A549 (cell line): ENCODE measurements around the gene CHCHD6. TPM values are rescaled to one million over a fixed set of nuclear protein-coding genes. Genes with fewer than 3 reads are reported as not detected.

Experiments used
- ATAC-seq, 2 experiments: fragments of 200-7000 bp in 1 of 2; fragments of >200 bp in 1 of 2; cut with Nextera tagmentation in 1 of 2; cut with Tn5 transposase in 1 of 2; 3 replicates each; pipeline versions ENCODE4 v1.8.0 to v1.9.1; 2018 to 2020; ENCODE audit warnings: mild to moderate bottlenecking in 1 of 2, moderate library complexity in 1 of 2
- CTCF ChIA-PET: fragments of 300-600 bp; sonication (Branson Sonifier 250); formaldehyde crosslinking; extraction: SDS; loops from one replicate; lab custom pipeline; 2021; ENCODE audit warnings: antibody characterized with exemption, inconsistent platforms; lab: Yijun Ruan, JAX
- POLR2A ChIA-PET: fragments of 350-600 bp; formaldehyde crosslinking; extraction: SDS; loops from one replicate; lab custom pipeline; 2021; ENCODE audit warnings: antibody characterized with exemption, inconsistent platforms; lab: Yijun Ruan, JAX
- DNase-seq, 2 experiments: peaks; one replicate each; pipeline versions ENCODE4 v3.0.0 to v3.0.0-alpha.2; 2011 to 2016; ENCODE audit warnings: low read depth in 1 of 2, low spot score in 1 of 2
- FAIRE-seq: peaks from 2 replicates; lab custom pipeline; 2011; peaks lifted over from hg19 to GRCh38; lab: Jason Lieb, UNC
- H3K27ac ChIP-seq, 2 experiments: fragments of >200 bp; sonication (Bioruptor Twin); formaldehyde crosslinking; 3 replicates each; pipeline ENCODE4 v1.5.1; 2016 to 2017
- H3K4me1 ChIP-seq: fragments of >200 bp; sonication (Bioruptor Twin); formaldehyde crosslinking; 3 replicates; pipeline ENCODE4 v1.6.1; 2016
- H3K4me2 ChIP-seq: fragments of >200 bp; sonication (Bioruptor Twin); formaldehyde crosslinking; 3 replicates; pipeline ENCODE4 v1.6.1; 2016
- H3K4me3 ChIP-seq: fragments of >200 bp; sonication (Bioruptor Twin); formaldehyde crosslinking; 3 replicates; pipeline ENCODE4 v1.5.1; 2016
- H3K9me3 ChIP-seq: fragments of >200 bp; sonication (Bioruptor Twin); formaldehyde crosslinking; 3 replicates; pipeline ENCODE4 v1.6.1; 2016
- CBX2 ChIP-seq: fragments of 200-600 bp; sonication (generic); IDR thresholded peaks from 2 replicates; pipeline ENCODE4 v1.6.1; 2016; ENCODE audit warnings: low read depth, mild to moderate bottlenecking, borderline replicate concordance
- CEBPB ChIP-seq, 2 experiments: fragments of >200 bp in 1 of 2; sonication (Bioruptor Twin) in 1 of 2; formaldehyde crosslinking in 1 of 2; IDR thresholded peaks; 2 replicates each; pipeline ENCODE4 v1.6.1; 2012 to 2016
- CHD2 ChIP-seq: fragments of 150-350 bp; IDR thresholded peaks from 2 replicates; pipeline ENCODE4 v1.6.1; 2014; ENCODE audit warnings: low read length; ENCODE audit not compliant: partially characterized antibody
- CTCF ChIP-seq: fragments of >200 bp; sonication (Bioruptor Twin); formaldehyde crosslinking; IDR thresholded peaks from 3 replicates; pipeline ENCODE4 v1.5.1; 2016
- EHMT2 ChIP-seq: fragments of 200-600 bp; sonication (generic); IDR thresholded peaks from 2 replicates; pipeline ENCODE4 v1.6.1; 2016; ENCODE audit warnings: antibody characterized with exemption, low read depth, mild to moderate bottlenecking, moderate library complexity
- ESRRA ChIP-seq: fragments of 150-350 bp; IDR thresholded peaks from 2 replicates; pipeline ENCODE4 v1.6.1; 2014; ENCODE audit warnings: mild to moderate bottlenecking, low read length, borderline replicate concordance
- GATA3 ChIP-seq: IDR thresholded peaks from 2 replicates; pipeline ENCODE4 v1.6.1; 2012; ENCODE audit warnings: borderline replicate concordance
- HEYL ChIP-seq: fragments of 250-450 bp; sonication (Bioruptor Pico); IDR thresholded peaks from 2 replicates; pipeline ENCODE4 v1.8.0; 2021; ENCODE audit warnings: mild to moderate bottlenecking, moderate library complexity
- HOXA7 ChIP-seq: fragments of 250-450 bp; sonication (Bioruptor Pico); IDR thresholded peaks from 2 replicates; pipeline ENCODE4 v1.5.0; 2020; ENCODE audit warnings: mild to moderate bottlenecking, moderate library complexity
- HOXB13 ChIP-seq: fragments of 250-450 bp; sonication (Bioruptor Pico); IDR thresholded peaks from 2 replicates; pipeline ENCODE4 v1.5.0; 2020; ENCODE audit warnings: low read depth, mild to moderate bottlenecking, moderate library complexity
- HOXB5 ChIP-seq: fragments of 250-450 bp; sonication (Bioruptor Pico); IDR thresholded peaks from 2 replicates; pipeline ENCODE4 v1.5.0; 2020; ENCODE audit warnings: mild to moderate bottlenecking, moderate library complexity
- JUN ChIP-seq, 2 experiments: fragments of >200 bp; sonication (Bioruptor Twin); formaldehyde crosslinking; IDR thresholded peaks; 2 replicates in 1 of 2; 3 replicates in 1 of 2; pipeline ENCODE4 v1.6.1; 2016 to 2017
- KDM5A ChIP-seq: fragments of 200-600 bp; sonication (generic); IDR thresholded peaks from 2 replicates; pipeline ENCODE4 v1.6.1; 2016; ENCODE audit warnings: antibody characterized with exemption, mild to moderate bottlenecking
- MAFK ChIP-seq: fragments of 450-650 bp; IDR thresholded peaks from 2 replicates; pipeline ENCODE4 v1.6.1; 2014; ENCODE audit not compliant: partially characterized antibody
- MAZ ChIP-seq: fragments of 150-350 bp; IDR thresholded peaks from 2 replicates; pipeline ENCODE4 v1.6.1; 2014; ENCODE audit warnings: antibody characterized with exemption, low read depth, low read length, borderline replicate concordance
- MYC ChIP-seq: IDR thresholded peaks from 2 replicates; pipeline ENCODE4 v1.6.1; 2012; ENCODE audit warnings: mild to moderate bottlenecking, inconsistent platforms, low read length, improper control_type of control experiment, borderline replicate concordance
- NFE2L2 ChIP-seq: fragments of 150-350 bp; conservative IDR thresholded peaks from 2 replicates; pipeline ENCODE4 v1.6.1; 2014; ENCODE audit warnings: low read length
- PBX3 ChIP-seq: IDR thresholded peaks from 2 replicates; pipeline ENCODE4 v1.6.1; 2012
- PHF8 ChIP-seq: fragments of 200-600 bp; sonication (generic); IDR thresholded peaks from 2 replicates; pipeline ENCODE4 v1.6.1; 2016; ENCODE audit warnings: low read depth, mild to moderate bottlenecking, antibody characterized with exemption, moderate library complexity, borderline replicate concordance
- POLR2A ChIP-seq: IDR thresholded peaks from 2 replicates; pipeline ENCODE4 v1.6.1; 2012; ENCODE audit warnings: mild to moderate bottlenecking, low read length
- POLR2AphosphoS2 ChIP-seq: conservative IDR thresholded peaks from 2 replicates; pipeline ENCODE4 v1.6.1; 2012; ENCODE audit warnings: low read length, improper control_type of control experiment, inconsistent platforms
- RCOR1 ChIP-seq: fragments of 150-350 bp; IDR thresholded peaks from 2 replicates; pipeline ENCODE4 v1.6.1; 2014; ENCODE audit warnings: antibody characterized with exemption, low read length, low read depth
- RNF2 ChIP-seq: fragments of 200-600 bp; sonication (generic); IDR thresholded peaks from 2 replicates; pipeline ENCODE4 v1.6.1; 2016; ENCODE audit warnings: low read depth, mild to moderate bottlenecking, antibody characterized with exemption, moderate library complexity, borderline replicate concordance
- SMC3 ChIP-seq: fragments of >200 bp; sonication (Bioruptor Twin); formaldehyde crosslinking; IDR thresholded peaks from 3 replicates; pipeline ENCODE4 v1.6.1; 2018; ENCODE audit warnings: inconsistent platforms
- SREBF2 ChIP-seq: fragments of 450-650 bp; IDR thresholded peaks from 2 replicates; pipeline ENCODE4 v1.6.1; 2014; ENCODE audit warnings: mild to moderate bottlenecking, moderate library complexity
- TP53 ChIP-seq: fragments of 250-450 bp; sonication (Bioruptor Pico); IDR thresholded peaks from 2 replicates; pipeline ENCODE4 v1.5.0; 2021; ENCODE audit warnings: mild to moderate bottlenecking, moderate library complexity
- ZC3H11A ChIP-seq: fragments of 450-650 bp; IDR thresholded peaks from 2 replicates; pipeline ENCODE4 v1.6.1; 2014; ENCODE audit warnings: antibody characterized with exemption, mild to moderate bottlenecking
- ZFP36 ChIP-seq: fragments of 450-650 bp; IDR thresholded peaks from 2 replicates; pipeline ENCODE4 v1.6.1; 2014; ENCODE audit warnings: borderline replicate concordance; ENCODE audit not compliant: partially characterized antibody
- ZNF302 ChIP-seq: fragments of 250-450 bp; sonication (Bioruptor Pico); IDR thresholded peaks from 2 replicates; pipeline ENCODE4 v1.9.0; 2021; ENCODE audit warnings: inconsistent platforms, mild to moderate bottlenecking, moderate library complexity
- WGBS: methylation state at CpG from one replicate; pipeline ENCODE4 v1.1.6; 2017; ENCODE audit errors: missing lambda C conversion rate; 5-methylcytosine and 5-hydroxymethylcytosine counted together
- polyA plus RNA-seq, 4 experiments: library from polyadenylated mRNA; depleted of rRNA in 3 of 4; stranded (reverse); fragments of >200 nt; fragmentation: RNase III in 1 of 4; extraction: RNeasy Plus Mini Kit Qiagen cat#74134 plus additional on column Dnase treatment in 1 of 4; gene quantifications; 2 replicates in 3 of 4; 3 replicates in 1 of 4; pipeline ENCODE4 v1.2.3, GENCODE V29; 2011 to 2017

Gene CHCHD6
- polyA plus RNA-seq, 2 of the 4 experiments (the other 2 are of a cell fraction) = 15.0 to 18.1 TPM

- no peak for ATAC-seq
- POLR2A ChIA-PET = no interaction called here
- DNase-seq = no peak
- TF ChIP-seq RCOR1 (no peak), POLR2A (no peak), NFE2L2 (no peak), EHMT2 (no peak), HEYL (no peak), ZFP36 (no peak), MYC (no peak), KDM5A (no peak), HOXA7 (CRISPR knock-in tag) (no peak), SREBF2 (no peak), CEBPB (IDR thresholded peaks at IDR 0.05) (no peak), ESRRA (no peak), TP53 (CRISPR knock-in tag) (no peak), PHF8 (no peak), ZNF302 (CRISPR knock-in tag) (no peak), MAFK (no peak)
- Histone ChIP-seq H3K4me1 (0 out of 3 replicates have a peak, but pooled peaks cover 5% of the 10 kb centered on the region), H3K9me3 (peaks cover 9% of the 10 kb centered on the region; the same call in 2 of the 3 replicates), H3K27ac (no peak overlapping the region), H3K4me2 (no peak overlapping the region), H3K4me3 (no peak overlapping the region)
- 76% methylated on average over 6 of the region's 8 CpGs for WGBS
- FAIRE-seq = no peak
- CTCF ChIA-PET = interaction anchor here (0.8 to 1.6 kb wide), 5 partner anchors 15 to 887 kb away, joined by 3 to 4 read pairs (median 3); no protein-coding TSS in a partner anchor
Observed at GRCh38 chr3:126656371-126657134, 47.5 kb upstream of the CHCHD6 start.

GRCh38 chr3:126657901-126658300, 46.1 kb upstream of the CHCHD6 start:
- ChIA-PET CTCF (interaction anchor here (0.8 to 1.6 kb wide), 3 partner anchors 20 to 135 kb away, joined by 3 to 4 read pairs (median 3); no protein-coding TSS in a partner anchor), POLR2A (no interaction called here)
- Histone ChIP-seq H3K4me1 (0 out of 3 replicates have a peak, but pooled peaks cover 5% of the 10 kb centered on the region), H3K27ac (no peak overlapping the region), H3K9me3 (peaks cover 10% of the 10 kb centered on the region; the same call in 2 of the 3 replicates), H3K4me3 (no peak overlapping the region), H3K4me2 (no peak overlapping the region)
- FAIRE-seq (no peak), ATAC-seq (no peak), DNase-seq (no peak)
- TF ChIP-seq SMC3 = no peak
- 75% methylated on average over 1 of the region's 2 CpGs for WGBS

- Histone ChIP-seq H3K9me3 (peaks cover 10% of the 10 kb centered on the region; the same call in 2 of the 3 replicates), H3K27ac (no peak overlapping the region), H3K4me2 (no peak overlapping the region), H3K4me1 (0 out of 3 replicates have a peak, but pooled peaks cover 2% of the 10 kb centered on the region)
- DNase-seq = no peak
- POLR2A ChIA-PET = no interaction called here
- no peak for FAIRE-seq
- WGBS = 43% methylated on average over 3 of the region's 3 CpGs
- TF ChIP-seq ZC3H11A (no peak), RNF2 (no peak), CHD2 (no peak), POLR2AphosphoS2 (no peak), MAZ (no peak), PBX3 (no peak), JUN (IDR thresholded peaks at IDR 0.05) (no peak), ZNF302 (CRISPR knock-in tag) (no peak), EHMT2 (no peak), CTCF (no peak), HOXB13 (CRISPR knock-in tag) (no peak), HOXB5 (CRISPR knock-in tag) (no peak), GATA3 (no peak), POLR2A (no peak), CBX2 (no peak)
- TF ChIP-seq, all 56 proteins: peak for 0
- CTCF ChIA-PET = interaction anchor here (1.6 kb wide), 1 partner anchor 10 kb away, joined by 3 read pairs; no protein-coding TSS in a partner anchor
- H3K4me3 ChIP-seq = no peak overlapping the region
- no peak for ATAC-seq
Observed at GRCh38 chr3:126658584-126658983, 45.5 kb upstream of the CHCHD6 start.
